Esophagus muscularis mucosa (tissue), 4 donors: Measurements from ENCODE around the gene CD47. TPM values are rescaled to one million over a fixed set of nuclear protein-coding genes. Genes with fewer than 3 reads are reported as not detected.

Source experiments
- DNase-seq: peaks from one replicate; pipeline ENCODE4 v3.0.0-alpha.2; 2017; ENCODE audit errors: extremely low spot score
- H3K27ac ChIP-seq, 4 donors: fragments of 200-600 bp; sonication (generic); replicated peaks in 1 of 4; 1 replicate in 3 of 4; 2 replicates in 1 of 4; pipeline ENCODE4 v1.5.1; 2016 to 2019; ENCODE audit warnings: mild to moderate bottlenecking in 1 of 4
- H3K27me3 ChIP-seq, 4 donors: fragments of 200-600 bp; sonication (generic); one replicate each; pipeline versions ENCODE4 v1.5.1 to v1.6.0; 2016 to 2019
- H3K36me3 ChIP-seq, 4 donors: fragments of 200-600 bp; sonication (generic); one replicate each; pipeline ENCODE4 v1.5.1; 2016 to 2019
- H3K4me1 ChIP-seq, 4 donors: fragments of 200-600 bp; sonication (generic); one replicate each; pipeline ENCODE4 v1.5.1; 2016 to 2019
- H3K4me3 ChIP-seq, 4 donors: fragments of 200-600 bp; sonication (generic); 1 replicate in 2 of 4; 2 replicates in 2 of 4; pipeline ENCODE4 v1.5.1; 2016 to 2019; ENCODE audit warnings: mild to moderate bottlenecking in 4 of 4, moderate library complexity in 1 of 4
- H3K9me3 ChIP-seq, 4 donors: fragments of 200-600 bp; sonication (generic); 1 replicate in 3 of 4; 2 replicates in 1 of 4; pipeline ENCODE4 v1.5.1; 2016 to 2019
- CTCF ChIP-seq, 3 experiments: fragments of 200-600 bp in 2 of 3; fragments of 450-650 bp in 1 of 3; sonication (generic) in 2 of 3; IDR thresholded peaks; one replicate each; pipeline ENCODE4 v1.5.1; 2017 to 2019; ENCODE audit warnings: antibody characterized with exemption in 3 of 3, mild to moderate bottlenecking in 2 of 3, moderate library complexity in 1 of 3
- EP300 ChIP-seq: sonication (generic); formaldehyde crosslinking; IDR thresholded peaks from one replicate; pipeline ENCODE4 v1.6.1; 2017; ENCODE audit warnings: antibody characterized with exemption
- POLR2A ChIP-seq: fragments of 450-650 bp; IDR thresholded peaks from one replicate; pipeline ENCODE4 v1.6.1; 2017; ENCODE audit warnings: antibody characterized with exemption, moderate library complexity, mild to moderate bottlenecking, low read depth
- POLR2AphosphoS5 ChIP-seq, 2 donors: sonication (generic); formaldehyde crosslinking; IDR thresholded peaks; one replicate each; pipeline ENCODE4 v1.6.1; 2017; ENCODE audit warnings: antibody characterized with exemption in 2 of 2
- WGBS: methylation state at CpG from one replicate; pipeline ENCODE4 v1.1.5; 2018; 5-methylcytosine and 5-hydroxymethylcytosine counted together
- intact Hi-C: fragments of 100-400 bp; cut with DNase I; formaldehyde crosslinking; loops from one replicate; pipeline ENCODE4 v1.15.1; 2023
- total RNA-seq, 4 donors: library from RNA; depleted of rRNA; stranded (reverse); fragments of >200 nt; gene quantifications; one replicate each; pipeline versions ENCODE4 v1.1.0 to v1.2.1, GENCODE V29; 2016

CD47 gene
- total RNA-seq, 4 donors from 2014 or later, result 31.6 to 57.7 (median 49.7) TPM

DNA sequence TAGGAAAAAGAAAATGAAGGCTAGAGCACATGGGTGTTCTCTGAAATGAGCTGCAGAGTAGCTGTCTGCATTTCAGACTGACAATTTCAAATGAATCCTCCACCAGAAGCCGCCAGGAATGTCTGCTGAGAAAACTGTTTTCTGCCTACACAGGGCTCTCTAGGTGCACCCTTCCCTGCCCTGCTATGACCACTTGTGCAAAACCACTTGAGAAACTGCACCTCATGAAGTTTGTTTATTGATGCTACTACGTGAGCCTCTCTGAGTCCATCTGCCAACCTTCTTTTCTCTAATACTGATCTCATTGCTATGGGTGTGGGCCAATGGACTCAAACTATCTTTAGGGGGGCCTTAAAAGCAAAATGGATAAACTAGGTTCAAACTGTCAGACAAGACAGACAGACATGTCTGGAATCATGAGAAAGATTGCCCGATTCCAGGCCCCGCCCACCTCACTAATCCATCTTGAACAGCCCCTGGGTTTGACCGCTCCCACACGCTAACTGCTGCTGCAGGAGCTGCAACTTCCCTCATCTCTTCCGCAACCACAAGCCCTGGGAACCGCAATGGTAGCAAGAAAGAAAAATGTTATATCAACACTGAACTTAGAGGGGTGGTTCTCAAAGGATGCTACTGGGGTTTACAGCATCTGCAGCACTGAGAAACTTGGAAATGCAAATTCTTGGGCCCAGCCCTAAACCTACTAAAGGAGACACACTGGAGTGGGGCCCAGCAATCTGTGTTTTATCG is 9.0 kb upstream of the CD47 start:
- peaks cover 0 to 10% (median 6%) of the 10 kb centered on the region in 4 donors for H3K4me1 ChIP-seq
- no peaks in the 10 kb centered on the region for H3K36me3 ChIP-seq
- H3K4me3 ChIP-seq, result no peak overlapping the region
- intact Hi-C loops, result no loop called here
- no peak for DNase-seq
- H3K27me3 ChIP-seq, result no peaks in the 10 kb centered on the region
- no peak for TF ChIP-seq CTCF (IDR thresholded peaks at IDR 0.05)
- no peak for TF ChIP-seq POLR2AphosphoS5 (IDR thresholded peaks at IDR 0.05)
- no peak for TF ChIP-seq EP300
- TF ChIP-seq POLR2A, result no peak
- 93% methylated on average over 9 of the region's 9 CpGs for WGBS
- H3K9me3 ChIP-seq, result no peaks in the 10 kb centered on the region
- no peak overlapping the region for H3K27ac ChIP-seq

DNA sequence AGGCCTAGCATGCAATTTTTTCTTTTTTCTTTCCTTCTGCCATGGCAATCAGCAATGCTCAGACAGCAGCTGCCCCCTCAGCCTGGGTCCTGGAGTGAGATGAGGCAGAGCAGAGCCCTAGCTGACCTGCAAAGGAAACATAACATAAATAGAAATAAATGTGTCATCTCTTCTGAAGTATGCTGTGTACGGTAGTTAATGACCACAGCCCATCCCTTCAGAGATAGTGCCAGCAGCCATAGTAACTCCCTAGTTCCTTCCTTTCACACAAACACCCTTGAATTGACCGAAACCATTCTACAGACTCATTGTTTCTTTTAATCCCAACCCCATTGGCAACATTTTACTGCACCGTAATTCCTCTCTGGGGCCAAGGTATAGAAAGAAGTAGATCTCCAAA is 8.4 kb upstream of the CD47 start:
- H3K27me3 ChIP-seq, result no peaks in the 10 kb centered on the region
- no peaks in the 10 kb centered on the region for H3K36me3 ChIP-seq
- TF ChIP-seq POLR2AphosphoS5 (IDR thresholded peaks at IDR 0.05) (no peak), EP300 (no peak), CTCF (IDR thresholded peaks at IDR 0.05) (no peak), POLR2A (no peak)
- no peak overlapping the region for H3K4me3 ChIP-seq
- H3K27ac ChIP-seq, result no peak overlapping the region
- H3K4me1 ChIP-seq, result peaks cover 0 to 5% (median 2%) of the 10 kb centered on the region in 4 donors
- no peaks in the 10 kb centered on the region for H3K9me3 ChIP-seq
- WGBS, result 73% methylated on average over 3 of the region's 3 CpGs
- intact Hi-C loops, result no loop called here
- no peak for DNase-seq

DNA sequence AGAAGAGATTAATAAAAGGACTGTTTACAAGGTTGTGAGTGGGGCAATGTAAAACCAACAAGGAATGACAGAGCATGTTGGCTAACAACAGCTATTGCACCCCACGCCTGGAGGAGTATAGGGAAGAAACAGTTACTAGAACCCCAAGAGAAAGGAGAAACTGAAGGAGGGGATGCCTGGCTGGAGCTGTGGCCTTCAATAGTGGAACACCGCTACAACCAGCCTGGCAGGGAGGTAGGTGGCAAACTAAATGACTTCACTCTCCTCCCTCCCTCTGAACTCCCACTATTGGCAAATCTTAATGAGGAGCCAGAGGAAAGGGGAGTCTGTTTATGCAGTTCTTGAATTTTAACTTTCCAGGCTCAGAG is 7.2 kb upstream of the CD47 start:
- Histone ChIP-seq H3K27ac (no peak overlapping the region), H3K27me3 (no peaks in the 10 kb centered on the region), H3K4me1 (no peaks in the 10 kb centered on the region), H3K9me3 (no peaks in the 10 kb centered on the region), H3K4me3 (no peak overlapping the region), H3K36me3 (no peaks in the 10 kb centered on the region)
- TF ChIP-seq CTCF (IDR thresholded peaks at IDR 0.05), result no peak
- TF ChIP-seq EP300, result no peak
- no peak for TF ChIP-seq POLR2AphosphoS5 (IDR thresholded peaks at IDR 0.05)
- TF ChIP-seq POLR2A, result no peak
- intact Hi-C loops, result no loop called here
- DNase-seq, result no peak
- WGBS, result 74% methylated on average over 2 of the region's 2 CpGs

DNA sequence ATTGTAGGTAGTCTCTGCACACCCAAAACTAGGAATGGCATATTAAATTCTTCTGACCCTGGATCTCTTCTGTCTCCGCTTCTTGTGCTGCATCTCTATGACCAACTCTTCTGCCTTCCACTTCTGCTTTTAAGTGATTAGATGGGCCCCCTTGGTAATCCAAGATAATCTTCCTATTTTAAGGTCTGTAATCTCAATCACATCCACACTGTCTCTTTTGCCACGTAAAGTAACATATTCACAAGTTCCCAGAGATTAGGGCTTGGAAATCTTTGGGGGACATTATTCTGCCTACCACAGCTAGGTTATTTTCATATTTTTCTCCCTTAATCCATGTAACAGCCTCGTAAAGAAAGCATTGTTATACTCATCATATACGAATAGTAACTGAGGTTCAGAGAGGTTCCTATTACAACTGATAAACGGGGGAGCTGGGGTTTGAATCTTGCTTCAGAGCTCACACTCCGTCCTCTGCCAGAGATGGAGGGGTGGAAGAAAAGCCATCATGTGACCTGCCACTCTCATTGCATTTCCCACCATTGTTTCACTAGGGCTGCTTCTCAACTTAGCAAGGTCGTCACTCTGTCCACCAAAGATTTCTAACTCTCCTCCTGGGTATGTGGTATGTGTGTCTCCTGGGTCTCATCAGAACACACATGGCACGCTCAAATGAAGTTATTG is 6.6 kb upstream of the CD47 start:
- TF ChIP-seq POLR2A (no peak), EP300 (no peak), CTCF (IDR thresholded peaks at IDR 0.05) (no peak), POLR2AphosphoS5 (IDR thresholded peaks at IDR 0.05) (no peak)
- intact Hi-C loops, result no loop called here
- Histone ChIP-seq H3K36me3 (no peaks in the 10 kb centered on the region), H3K4me1 (no peaks in the 10 kb centered on the region), H3K9me3 (no peaks in the 10 kb centered on the region), H3K4me3 (no peak overlapping the region), H3K27ac (no peak overlapping the region), H3K27me3 (no peaks in the 10 kb centered on the region)
- DNase-seq, result no peak
- 95% methylated on average over 8 of the region's 8 CpGs for WGBS
